Endometrium (tissue), 2 donors: Measurements from ENCODE around the gene SERPINH1.
"Not testable (repeated sequence)": the region's sequence is repeated elsewhere in the genome, so short reads cannot be mapped to it uniquely, and the experiment has no call there.

Experiments used
- FAIRE-seq: peaks from 2 replicates; lab custom pipeline; 2012; peaks lifted over from hg19 to GRCh38; lab: Jason Lieb, UNC
- donor health status: control.
- donor health status: control.

Gene SERPINH1

GRCh38 chr11:75574698-75575602 lies 12.9 kb downstream of the SERPINH1 start:
- no peak for FAIRE-seq

GRCh38 chr11:75576017-75576416 lies 14.0 kb downstream of the SERPINH1 start:
- FAIRE-seq, result no peak

- no peak for FAIRE-seq
Measured at GRCh38 chr11:75576499-75576918, 14.5 kb downstream of the SERPINH1 start.

GRCh38 chr11:75577207-75577606 lies 15.2 kb downstream of the SERPINH1 start:
- no peak for FAIRE-seq

GRCh38 chr11:75578977-75579376 lies 16.9 kb downstream of the SERPINH1 start:
- no peak for FAIRE-seq

- no peak for FAIRE-seq
Measured at GRCh38 chr11:75579841-75580240, 17.8 kb downstream of the SERPINH1 start.

GRCh38 chr11:75582506-75582894 lies 20.4 kb downstream of the SERPINH1 start:
- FAIRE-seq, result no peak

GRCh38 chr11:75582895-75583717 lies 21.1 kb downstream of the SERPINH1 start:
- no peak for FAIRE-seq

GRCh38 chr11:75583718-75584658 lies 21.9 kb downstream of the SERPINH1 start:
- FAIRE-seq, result no peak

GRCh38 chr11:75584659-75585292 lies 22.7 kb downstream of the SERPINH1 start:
- not testable (repeated sequence) for FAIRE-seq

- no peak for FAIRE-seq
Measured at GRCh38 chr11:75585293-75585670, 23.2 kb downstream of the SERPINH1 start.

GRCh38 chr11:75586395-75586794 lies 24.3 kb downstream of the SERPINH1 start:
- no peak for FAIRE-seq

- no peak for FAIRE-seq
Measured at GRCh38 chr11:75588051-75588481, 26.0 kb downstream of the SERPINH1 start.

GRCh38 chr11:75589051-75589450 lies 27.0 kb downstream of the SERPINH1 start:
- no peak for FAIRE-seq

- no peak for FAIRE-seq
Measured at GRCh38 chr11:75589933-75590332, 27.9 kb downstream of the SERPINH1 start.

- FAIRE-seq, result no peak
Measured at GRCh38 chr11:75591371-75591770, 29.3 kb downstream of the SERPINH1 start.

GRCh38 chr11:75591966-75592365 lies 29.9 kb downstream of the SERPINH1 start:
- FAIRE-seq, result no peak

- no peak for FAIRE-seq
Measured at GRCh38 chr11:75592715-75593114, 30.7 kb downstream of the SERPINH1 start.

- no peak for FAIRE-seq
Measured at GRCh38 chr11:75593286-75593915, 31.3 kb downstream of the SERPINH1 start.

GRCh38 chr11:75594211-75594610 lies 32.2 kb downstream of the SERPINH1 start:
- no peak for FAIRE-seq

GRCh38 chr11:75595429-75595828 lies 33.4 kb downstream of the SERPINH1 start:
- FAIRE-seq, result no peak
